ENCODE measurements around the gene PHF12.
"Not testable (repeated sequence)": the region's sequence is repeated elsewhere in the genome, so short reads cannot be mapped to it uniquely, and the experiment has no call there.

The PHF12 gene

DNA sequence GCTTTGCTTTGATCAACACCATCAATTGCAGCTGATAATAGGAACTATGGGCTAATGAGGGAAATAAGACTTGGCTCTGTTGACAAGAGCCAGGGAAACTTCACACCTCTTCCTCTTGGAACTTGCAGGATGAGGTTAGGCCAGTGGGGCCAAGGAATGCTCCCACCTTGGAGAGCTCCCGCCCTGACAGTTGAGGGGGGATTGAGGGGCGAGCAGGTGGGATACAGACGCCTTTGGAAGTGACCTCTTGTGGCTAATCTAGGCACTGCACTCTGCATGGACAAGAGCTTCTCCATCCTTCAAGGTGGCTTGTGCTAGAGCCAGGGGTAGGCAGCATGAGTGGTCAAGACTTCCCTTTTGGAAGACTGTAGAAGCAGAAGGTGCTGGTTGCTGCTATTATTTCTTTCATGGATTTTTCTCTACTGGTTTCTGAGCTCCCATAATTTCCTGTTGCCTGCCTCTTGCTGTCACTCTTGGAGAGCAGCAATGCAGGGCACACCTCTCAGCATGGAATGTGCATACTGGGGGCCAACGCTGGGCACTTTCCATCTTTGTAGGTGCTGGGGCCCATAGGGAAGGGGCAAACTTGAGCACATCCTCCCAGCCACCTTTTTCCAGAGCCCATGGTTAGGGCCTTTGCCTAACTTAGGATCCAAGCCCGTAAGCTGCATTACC, 2.3 kb upstream of the PHF12 start:
- DNase-seq, result peak; percentile 36 to 54

DNA sequence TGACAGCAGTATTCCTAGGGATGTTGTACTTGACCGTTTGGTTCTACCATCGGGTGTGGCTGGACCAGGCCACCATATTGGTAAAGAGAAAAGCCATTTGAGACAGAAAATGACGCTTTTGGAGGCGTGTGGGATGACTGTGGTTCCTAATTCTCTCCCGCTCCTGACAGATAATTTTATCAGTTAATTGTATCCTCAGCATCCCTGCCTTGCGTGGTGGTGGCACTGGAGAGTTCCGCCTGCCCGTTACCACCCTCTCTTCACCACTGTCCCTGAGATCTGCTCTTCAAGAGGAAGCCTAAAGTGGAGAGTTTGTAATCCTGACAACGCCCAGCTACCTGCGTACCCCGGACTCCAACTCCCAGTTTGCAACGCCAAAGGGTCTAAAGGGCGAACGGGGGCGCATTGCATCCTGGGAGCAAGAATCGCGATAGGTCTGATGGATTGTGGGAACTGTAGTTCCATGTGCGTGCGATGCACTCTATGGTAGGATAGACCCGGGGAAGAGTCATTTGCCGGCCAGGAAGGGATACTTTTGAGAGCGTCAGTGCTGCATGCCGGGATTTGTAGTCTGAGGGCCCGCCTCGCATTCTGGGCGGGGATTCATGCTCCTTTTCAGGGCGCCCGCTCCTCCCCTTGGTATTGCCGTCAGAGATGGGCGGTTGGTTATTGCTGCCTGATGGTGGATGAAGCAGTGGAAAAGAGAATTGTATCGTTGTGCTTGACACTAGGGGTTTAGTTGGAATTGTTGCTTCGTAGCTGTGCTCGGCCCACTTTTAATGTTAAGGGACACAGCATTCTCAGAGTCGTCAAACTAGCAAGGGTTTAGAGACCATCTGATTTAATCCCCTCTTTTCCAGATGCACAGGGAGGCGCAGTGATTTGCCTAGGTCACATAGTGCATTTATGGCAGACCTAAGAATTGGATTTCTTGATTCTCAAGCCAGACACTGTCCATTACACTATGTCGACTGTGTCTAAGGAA, 965 bp upstream of the PHF12 start:
- DNase-seq, result peak; percentile 93 to 96

DNA sequence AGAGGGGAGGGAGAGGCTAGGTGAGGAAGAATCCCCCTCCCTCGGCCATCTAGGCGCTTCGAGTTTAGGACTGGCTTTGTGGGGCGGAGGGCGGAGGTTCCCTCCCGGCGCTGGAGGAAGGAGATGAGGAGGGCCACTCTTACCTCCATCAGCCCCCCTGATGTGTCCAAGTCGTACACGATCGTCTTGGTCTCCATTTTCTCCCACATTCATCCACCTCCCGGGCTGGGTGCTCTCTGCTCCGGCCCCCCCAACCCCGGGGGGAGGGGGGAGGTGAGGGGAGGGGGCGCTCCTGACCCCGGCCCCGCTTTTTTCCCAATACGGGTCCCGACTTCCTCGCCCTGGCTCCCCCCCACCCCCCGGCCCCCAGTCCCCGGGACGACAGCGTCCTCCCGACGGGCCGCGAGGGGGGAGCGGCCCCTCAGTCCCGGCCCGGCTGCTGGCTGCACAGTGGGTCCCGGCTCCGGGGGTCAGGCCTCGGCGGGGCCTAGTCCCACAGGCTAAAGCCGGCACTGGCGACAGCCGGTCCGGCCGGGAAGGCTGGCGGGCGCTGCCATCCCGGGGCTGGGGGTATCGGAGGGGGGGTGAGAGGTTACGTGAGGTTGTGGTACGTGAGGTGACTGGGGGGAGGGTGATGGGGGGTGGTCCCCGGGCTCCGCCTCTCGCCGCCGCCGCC, 428 bp downstream of the PHF12 start:
- DNase-seq, result no peak

DNA sequence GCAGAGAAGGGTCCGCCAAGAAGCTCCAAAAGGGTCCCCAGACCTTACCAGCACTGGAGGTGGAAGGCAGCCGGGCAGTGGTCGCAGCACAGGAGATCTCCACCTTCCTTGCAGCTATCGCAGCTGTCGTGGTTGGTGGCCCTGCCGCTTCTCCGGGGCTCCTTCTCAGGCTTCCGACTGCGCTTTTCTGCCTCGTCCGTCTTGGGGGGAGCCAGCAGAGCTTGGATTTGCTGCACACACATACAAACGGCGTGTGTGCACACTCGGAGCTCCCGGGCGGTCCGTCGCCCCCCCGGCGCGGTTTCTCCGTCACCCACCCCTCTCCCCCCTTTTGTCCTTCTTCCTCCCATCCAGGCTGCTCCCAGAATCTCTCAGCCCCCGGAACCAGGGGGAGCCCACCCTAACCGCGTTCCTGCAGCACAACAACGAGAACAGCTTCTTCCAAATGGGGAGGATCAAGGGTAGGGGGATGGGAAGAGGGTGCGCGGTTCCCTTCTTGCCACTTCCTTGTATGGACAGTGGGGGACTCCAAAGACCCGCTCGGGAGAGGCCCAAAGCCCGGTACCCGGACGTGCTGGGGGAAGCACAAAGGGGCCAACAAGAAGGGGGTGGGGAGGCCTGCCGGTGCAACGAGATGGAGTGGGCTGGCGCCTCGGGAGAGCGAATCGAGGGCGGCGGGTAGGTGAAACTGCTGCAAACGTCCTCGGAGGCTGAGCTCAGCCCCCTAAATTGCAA, 1.1 kb downstream of the PHF12 start:
- peak; percentile 35 to 47 for DNase-seq

DNA sequence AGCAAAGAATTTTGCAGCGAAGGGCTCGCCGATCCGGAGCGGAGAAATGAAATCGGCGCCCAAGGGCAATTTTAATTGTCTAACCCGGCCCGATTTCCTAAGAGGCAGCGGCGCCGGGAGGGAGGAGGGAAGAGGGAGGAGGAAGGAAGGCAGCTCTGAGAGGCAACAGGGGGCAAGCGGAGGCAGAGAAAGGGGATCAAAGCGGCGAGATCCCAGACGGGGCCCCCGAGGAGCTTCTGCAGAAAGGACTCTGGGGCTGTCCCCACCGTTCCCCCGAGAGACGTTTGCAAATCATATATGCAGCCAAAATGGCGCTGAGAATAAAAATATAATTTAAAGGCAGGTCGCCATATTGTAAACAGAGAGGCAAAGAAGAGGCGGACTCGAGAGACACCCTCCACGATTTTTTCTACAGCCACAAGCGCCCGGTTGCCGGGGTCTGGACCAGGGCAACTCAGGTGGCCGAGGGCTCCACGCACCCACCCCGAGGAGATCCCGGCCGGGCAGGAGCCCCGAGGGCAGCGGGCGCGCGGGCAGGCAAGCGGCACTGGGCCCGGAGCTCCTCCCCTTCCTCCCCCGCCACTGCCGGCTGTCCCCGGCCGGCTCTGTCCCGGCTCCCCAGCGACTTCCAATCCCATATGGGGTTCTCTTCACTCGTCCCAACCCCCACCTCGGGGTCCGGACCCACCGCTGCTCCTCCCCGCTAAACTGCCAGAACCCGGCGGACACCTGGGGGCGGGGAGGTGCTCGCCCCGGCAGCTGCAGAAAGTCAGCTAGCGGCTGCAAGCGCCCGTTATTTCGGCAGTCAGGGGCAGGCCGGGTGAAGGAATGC, 1.9 kb downstream of the PHF12 start:
- peak; percentile 36 to 53 for DNase-seq

DNA sequence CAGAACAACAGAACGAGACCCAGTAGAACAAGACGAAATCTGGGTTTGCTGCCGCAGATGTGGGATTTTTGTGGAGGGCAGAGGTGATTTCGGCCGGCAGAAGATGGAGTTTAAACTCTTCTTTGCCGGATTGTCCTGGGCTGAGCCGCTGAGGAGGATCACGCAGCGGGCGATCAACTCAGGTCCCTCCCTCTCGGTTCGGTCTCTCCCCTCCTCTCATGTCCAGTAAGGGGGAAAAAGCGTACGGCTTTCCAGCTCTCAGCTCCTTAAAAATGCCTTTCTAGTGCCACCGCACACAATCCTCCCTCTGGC, 2.5 kb downstream of the PHF12 start:
- no peak for DNase-seq

DNA sequence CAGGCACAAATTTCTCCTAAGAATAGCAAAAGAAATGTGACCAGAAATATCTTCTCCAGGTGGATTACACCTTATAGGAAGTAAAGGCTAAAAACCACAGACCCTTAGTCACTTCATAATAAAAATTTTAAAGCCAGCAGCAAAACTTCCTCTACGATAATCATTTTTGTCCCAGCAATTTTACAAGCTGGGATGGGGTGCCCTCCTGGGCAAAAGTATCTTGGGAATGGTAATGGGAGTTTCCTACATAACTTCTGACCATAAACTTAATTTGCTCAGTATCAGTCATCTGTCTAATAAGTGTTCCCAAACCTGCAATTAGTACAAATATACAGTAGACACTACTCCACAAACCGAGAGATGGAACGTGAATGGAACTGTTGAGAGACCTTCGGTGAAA, 3.0 kb downstream of the PHF12 start:
- no peak for DNase-seq

DNA sequence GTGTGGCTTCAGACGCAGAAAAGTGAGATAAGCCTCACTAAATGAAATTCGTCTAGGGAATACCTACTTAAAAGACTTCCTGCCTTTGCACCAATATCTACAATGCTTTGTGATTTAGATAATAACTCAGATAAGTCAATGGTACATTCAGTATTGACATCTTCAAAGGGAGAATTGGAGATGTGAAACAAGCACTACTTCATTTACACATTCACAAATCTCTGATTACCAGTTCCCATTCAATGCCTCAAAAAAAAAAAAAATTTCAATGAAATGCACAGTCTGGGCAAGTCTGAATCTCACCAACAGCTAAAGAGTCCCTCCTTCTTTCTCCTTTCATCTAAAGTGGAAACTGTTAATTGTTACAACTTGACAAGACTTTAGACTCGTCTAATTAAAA, 3.7 kb downstream of the PHF12 start:
- DNase-seq, result no peak

DNA sequence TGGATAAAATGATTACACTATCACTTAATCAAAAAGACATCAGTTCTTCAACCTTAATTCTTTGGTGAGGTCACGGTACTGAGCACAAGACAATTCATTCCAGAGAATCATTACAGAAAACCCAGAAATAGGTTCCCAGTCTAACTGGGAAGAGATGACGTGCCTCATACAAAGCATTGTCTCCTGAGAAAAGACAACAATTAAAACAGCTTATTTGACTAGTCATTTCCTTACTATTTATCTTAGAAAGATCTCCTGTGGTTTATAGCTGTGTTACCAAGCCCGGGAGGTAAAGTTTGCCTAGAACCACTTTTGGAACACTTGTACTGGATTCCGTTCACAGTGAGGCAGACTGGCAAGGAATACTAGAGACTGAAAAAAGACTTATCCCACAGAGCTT, 5.1 kb downstream of the PHF12 start:
- no peak for DNase-seq

DNA sequence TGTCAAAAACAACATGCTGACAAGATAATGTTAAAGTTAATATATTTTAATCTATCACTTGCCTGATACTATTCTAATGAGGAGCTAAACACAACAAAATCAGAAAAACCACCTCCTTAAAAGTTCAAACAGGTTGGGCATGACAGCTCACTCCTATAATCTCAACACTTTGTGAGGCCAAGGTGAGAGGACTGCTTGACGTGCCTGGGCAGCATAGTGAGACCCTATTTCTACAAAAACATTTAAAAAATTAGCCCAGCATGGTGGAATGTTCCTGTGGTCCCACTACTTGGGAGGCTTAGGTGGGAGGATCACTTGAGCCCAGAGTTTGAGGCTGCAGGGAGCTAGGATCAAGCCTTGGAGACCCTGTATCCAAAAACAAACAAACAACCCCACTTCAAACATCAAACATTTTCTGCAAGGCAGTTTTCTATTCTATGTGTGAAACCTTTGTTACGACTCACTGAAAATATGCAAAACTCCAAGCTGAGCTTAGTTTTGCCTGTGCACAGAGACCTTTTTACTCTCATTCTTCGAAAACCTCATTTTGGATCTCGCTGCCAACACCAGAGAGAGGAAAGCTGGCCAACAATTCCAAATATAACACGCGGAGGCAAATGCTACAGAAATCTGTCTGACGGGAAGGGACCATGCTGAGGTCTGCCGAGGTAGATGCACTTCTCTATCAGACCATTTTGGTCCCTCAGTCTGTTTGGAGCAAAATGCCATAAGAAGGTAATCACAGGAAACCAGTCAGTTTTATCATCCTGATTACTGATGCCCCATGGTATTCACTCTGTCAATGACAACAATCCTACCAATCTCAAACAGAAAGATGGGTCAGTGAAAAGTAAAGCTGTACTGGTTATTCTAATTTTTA, 6.2 kb downstream of the PHF12 start:
- DNase-seq, result no peak

DNA sequence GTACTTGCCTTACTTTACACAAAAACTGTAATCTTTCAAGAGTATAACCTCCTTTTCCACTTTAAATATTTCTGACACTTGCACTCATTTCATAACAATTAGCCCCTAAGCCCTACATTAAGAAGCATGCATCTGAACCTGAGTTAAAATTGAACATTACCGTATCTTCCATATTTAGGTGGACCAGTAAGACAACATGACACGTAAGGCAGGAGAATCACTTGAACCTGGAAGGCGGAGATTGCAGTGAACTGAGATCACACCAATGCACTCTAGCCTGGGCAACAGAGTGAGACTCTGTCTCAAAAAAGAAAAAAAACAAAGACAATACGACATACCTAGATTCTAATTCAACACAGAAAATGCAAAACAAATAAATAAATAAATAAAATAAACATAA, 7.0 kb downstream of the PHF12 start:
- DNase-seq, result no peak

DNA sequence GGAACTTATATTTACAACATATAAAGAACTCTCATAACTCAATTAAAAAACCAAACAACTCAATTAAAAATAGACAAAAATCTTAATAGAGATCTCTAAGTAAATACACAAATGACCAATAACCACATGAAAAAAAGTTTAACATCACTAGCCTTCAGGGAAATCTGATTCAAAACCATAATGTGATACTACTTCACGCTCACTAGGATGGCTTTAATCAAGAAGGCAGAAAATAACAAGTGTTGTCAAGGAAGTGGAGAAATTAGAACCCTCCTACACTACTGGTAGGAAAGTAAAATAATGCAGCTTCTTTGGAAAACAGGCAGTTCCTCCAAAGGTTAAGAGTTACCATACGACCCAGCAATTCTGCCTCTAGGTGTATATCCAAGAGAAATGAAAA, 8.4 kb downstream of the PHF12 start:
- no peak for DNase-seq

DNA sequence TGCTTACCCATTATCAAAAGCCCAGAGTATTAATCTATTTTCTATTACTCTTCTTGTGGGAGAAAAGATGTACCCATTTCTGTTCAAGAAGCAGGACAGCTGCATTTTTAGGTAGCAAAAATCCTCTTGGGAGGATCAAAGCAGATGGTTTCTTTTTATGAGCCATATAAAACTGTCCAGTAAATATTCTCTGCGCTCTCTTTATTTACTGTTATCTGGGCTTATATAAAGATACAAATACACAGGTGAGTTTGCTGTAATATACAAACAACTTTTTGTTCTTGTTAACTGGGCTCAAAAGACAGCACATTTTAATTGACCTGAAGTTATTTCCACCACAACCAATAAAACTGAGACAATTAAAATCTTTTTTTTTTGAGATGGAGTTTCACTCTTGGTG, 10.1 kb downstream of the PHF12 start:
- no peak for DNase-seq

DNA sequence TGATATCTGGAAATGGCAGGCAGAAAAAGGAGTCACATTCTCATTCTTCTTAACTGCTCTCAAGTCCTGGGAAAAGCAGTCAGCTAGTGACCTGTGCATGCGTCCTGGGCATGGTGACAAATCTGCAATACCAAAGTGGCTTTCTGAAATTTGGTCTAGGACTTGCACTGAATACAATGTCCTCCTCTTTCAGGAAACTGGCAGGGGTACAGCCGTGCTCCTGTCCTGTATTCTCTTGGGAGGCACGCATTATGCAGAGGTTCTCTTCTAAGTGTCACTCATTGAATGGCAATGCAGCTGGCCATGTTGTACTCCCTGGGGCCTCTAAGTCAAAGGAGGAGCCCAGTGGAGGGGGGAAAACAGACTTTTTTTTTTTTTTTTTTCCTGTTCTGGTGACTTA, 10.6 kb downstream of the PHF12 start:
- DNase-seq, result no peak

DNA sequence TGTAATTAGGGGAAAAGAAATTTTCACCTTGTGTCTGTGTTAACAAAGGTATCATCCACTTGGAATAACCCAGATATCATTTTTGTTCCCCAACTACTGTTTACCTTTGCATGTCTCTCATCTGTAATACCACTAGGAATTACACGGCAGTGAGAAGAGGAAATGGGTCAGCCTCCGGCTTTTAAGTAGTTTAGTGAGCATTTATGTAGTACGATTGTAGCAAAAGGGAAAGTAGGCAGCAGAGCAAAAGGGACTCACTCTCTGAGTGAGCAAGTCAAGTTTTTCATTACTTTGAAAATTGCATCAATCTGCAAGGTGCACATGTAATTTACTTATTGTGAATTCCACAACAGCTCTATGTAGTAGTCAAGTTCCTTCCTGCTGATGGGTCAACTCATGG, 11.2 kb downstream of the PHF12 start:
- DNase-seq, result no peak

DNA sequence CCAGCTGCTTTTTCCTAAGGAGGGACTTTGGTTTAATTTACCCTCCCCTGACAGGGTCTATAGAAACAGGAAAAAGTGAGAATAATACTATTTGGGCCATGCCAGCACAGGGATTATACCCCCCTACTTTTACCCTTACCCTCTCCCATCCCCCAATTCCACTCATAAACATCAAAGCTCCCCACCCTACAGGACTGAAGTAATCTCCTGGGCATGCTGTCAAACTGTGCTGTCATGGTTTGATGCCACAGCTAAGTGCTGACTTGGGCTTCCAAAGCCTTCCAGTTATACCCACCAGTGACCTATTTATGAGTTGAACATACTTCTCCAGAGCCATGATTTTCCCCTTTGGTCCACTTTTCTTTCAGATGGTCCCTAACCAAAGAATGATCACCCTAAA, 12.8 kb downstream of the PHF12 start:
- no peak for DNase-seq

DNA sequence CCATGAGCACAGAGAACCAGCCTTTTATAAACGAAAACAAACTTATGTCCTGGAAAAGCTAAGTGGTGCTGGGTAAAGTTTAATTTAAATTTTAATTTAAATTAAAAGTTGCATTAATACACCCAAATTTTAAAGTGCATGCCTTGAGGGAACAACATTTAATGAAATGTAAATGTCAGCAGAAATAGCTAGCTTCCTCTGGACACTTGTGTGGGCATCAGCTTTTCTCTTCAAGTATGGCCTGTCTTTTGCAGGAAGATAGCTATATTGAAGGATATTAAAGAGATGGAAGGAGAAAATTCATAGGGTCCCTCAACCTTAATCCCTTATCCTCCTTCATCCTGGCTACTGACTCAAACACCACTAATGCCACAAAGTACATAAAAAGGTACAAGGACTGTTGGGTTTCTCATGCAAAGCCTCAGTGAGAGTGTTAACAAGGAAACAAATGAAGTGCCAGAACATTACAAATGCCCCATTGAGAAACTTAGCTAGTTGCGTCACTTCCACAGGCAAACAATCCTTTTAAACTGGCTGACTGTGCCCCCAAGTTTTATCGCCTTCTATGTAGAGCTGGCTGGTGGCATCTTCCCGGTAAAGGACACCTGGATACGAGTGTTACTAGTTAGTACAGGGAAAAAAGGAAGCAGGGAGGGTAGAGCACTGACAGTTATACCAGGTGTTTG, 14.1 kb downstream of the PHF12 start:
- DNase-seq, result no peak

DNA sequence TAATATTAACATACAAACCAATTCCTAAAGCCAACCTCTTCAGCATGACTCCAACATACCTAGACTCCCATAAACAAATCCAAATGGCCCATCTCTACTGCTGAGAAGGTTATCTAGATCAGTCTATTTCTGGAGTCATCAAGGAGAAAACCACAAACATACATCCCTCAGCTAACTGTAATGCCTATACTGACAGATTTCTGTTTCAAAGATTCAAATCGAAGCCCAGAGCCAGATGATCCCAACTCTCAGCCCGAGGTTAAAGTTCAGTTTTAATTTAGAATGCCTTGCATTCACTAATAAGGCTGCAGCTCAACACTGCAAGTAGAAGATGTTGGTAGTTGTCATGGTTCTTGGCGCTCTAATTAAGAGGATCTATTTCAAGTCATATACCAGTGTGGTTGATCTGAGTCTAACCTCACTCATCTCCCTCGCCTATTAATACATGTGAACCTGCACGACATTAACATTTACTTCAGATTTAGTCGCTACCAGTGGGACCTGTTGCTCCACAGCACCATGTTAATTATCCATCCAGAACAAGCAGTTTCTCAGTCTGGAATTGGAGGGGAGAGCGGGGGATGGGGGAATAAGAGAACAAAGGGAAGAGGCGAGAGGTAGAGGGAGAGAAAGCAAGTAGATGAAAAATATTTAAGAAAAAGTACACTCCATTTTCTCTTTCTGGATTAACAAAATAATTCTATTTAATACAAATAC, 15.4 kb downstream of the PHF12 start:
- DNase-seq, result no peak

DNA sequence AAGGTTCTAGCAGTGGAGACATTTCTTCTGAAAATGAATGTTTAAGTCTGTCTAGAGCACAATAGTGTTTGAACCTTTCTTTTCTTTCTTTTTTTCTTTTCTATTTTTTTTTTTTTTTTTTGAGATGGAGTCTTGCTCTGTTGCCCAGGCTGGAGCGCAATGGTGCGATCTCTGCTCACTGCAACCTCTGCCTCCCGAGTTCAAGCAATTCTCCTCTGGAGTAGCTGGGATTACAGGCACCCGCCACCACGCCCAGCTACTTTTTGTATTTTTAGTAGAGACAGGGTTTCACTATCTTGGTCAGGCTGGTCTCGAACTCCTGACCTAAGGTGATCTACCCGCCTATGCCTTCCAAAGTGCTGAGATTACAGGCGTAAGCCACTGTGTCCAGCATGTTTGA, 16.8 kb downstream of the PHF12 start:
- DNase-seq, result not testable (repeated sequence)

DNA sequence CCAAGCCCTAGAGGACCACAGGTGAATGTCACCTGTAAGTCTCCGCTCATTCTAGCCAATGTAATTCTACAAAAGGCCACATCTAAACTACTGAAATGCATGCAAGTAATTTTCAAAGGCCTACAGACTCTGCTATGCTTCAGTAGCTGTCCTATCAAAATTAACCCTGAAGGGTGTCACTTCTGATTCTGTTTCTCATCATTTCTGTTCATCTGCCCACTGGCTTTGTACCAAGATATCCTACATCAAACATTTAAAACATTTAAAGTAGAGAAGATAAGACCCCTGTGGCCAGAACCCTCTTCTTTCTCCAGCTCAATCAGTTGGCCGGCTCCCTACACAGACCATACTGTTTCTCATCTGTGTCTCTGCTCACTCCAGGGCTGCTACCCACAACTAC, 21.5 kb downstream of the PHF12 start:
- DNase-seq, result no peak

Measured in activated CD4-positive, alpha-beta T cell treated with anti-CD3 and anti-CD28 coated beads for 4 hours (primary cell).